Suppressor macrophage treated with lipopolysaccharide for 1 hour (primary cell): Measurements from ENCODE around the gene GHR.

Experiments used
- DNase-seq, 3 donors: peaks; one replicate each; pipeline ENCODE4 v3.0.0-alpha.2; 2020 to 2022

Gene GHR

DNA sequence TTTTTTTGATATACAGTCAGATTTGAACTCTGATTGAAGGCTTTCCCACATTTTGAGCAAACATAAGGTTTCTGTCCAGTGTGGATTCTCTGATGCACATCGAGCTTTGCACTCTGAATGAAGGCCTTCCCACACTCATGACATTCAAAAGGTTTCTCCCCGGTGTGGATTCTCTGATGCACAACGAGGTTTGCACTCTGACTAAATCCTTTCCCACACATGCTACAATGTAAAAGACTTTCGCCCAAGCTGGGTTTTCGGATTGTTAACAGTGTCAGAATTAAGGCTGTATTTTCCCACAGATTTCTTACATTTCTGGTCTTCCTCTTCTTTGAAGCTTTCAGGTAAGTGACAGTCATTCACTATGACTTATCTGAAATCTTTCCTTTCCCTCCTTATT, 44.3 kb downstream of the GHR start:
- no peak for DNase-seq

DNA sequence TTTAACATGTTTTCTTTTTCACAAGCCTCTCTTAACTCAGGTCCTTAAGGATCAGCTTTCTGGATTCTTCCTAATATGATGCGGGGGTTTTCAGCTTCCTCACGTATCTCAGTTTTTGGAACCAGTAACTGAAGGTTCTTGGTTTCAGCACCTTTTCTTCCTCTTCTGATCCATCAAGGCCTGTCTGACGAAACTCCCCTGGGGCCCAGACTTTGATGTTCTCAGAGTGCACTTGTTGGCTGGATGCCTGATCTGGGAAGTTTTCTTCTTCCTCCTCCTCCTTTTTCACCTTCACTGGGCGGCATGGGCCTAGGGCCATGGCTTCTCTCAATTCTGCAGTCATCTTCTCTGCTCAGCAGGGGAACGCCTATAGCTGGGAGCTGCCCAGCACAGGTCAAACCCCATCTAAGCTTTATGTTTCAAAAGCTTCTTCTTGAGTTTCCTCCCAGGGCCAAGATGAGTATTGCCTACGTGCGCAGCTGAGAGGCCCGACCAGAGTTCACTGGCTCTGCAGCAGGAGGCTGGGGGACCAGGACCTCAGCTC, 44.8 kb downstream of the GHR start:
- DNase-seq = no peak

DNA sequence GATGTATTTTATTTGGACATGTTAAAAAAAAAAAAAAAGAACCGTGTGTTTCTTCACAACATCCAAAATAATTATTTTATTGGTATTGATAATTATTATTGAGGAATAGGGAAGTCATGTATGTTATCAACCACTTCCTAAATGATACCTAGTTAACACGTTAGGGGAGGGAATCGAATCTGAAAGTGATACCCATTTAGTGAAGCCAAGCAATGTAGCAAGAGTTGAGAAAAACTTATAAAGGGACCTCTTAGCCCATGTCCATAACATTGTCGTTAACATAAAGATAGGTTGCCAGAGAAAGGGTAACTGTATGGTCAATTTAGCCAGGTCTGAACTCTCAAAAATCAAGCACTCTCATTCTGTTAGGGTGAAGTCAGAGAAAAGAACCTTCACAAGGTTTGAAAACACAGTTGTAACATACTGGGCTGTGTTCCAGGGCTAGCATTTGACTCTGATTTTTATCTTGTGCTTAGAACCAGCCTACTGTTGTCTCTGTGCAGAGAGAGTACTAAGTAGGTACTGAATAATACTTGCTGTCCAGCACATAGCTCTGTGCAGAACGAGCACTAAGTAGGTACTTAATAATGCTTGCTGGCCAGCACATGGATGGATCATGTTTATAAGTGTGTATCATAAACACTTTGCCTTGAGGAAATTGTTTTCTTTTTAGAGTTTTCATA, 60.4 kb downstream of the GHR start:
- DNase-seq = no peak

DNA sequence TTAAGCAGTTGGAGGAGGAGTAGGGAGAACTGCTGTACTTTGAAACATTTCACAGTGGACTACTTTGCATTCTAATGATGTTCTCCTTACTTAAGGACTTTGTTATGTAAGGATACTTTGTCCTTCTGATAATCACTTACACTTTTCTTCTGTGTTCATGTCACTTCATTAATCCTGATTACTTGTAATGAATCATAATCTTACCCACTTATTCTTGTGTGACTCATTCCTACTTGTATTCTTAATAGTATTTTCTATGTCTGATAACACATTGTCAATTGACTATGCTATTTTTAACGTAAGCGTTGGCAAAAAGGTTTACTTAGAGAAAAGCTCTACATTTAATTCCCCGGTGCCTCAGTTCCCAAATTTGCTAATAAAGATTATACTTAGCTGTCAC, 63.8 kb downstream of the GHR start:
- no peak for DNase-seq

DNA sequence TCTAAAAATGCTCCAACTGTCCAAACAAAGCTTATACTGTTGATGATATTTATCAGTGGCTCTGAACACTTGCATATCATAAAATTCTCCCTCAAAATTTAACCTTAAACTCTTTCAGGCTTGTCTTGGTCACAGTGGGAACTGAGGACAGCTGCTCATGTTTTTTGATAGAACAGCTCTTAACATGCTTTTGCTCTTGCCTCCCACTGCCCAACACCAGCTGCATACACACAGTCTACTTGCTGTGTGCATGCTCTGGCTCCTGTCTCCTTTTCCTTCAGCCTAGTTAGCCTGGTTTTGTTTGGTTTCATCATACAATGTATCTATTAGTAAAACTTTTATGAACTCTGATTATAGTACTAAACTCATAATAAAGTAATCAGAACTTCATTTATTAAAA, 64.6 kb downstream of the GHR start:
- DNase-seq = no peak

DNA sequence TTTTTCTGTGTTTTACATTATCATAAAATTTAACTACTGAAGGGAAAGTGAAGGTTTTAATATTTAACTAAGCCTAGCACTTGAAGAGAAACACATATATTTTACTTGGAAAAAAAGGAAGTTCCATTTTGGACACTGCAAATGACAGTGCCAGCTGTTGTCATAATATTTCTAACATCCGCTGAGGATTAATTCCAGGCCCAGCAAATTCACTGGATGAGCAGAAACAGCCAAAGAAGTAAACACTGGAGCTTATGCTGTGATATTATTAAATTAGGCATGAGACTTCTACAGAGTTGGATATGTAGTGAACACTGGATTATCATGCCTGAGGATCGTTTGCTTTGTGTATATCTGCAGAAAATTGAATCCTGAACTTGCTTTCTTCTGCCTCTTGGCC, 67.6 kb downstream of the GHR start:
- no peak for DNase-seq

DNA sequence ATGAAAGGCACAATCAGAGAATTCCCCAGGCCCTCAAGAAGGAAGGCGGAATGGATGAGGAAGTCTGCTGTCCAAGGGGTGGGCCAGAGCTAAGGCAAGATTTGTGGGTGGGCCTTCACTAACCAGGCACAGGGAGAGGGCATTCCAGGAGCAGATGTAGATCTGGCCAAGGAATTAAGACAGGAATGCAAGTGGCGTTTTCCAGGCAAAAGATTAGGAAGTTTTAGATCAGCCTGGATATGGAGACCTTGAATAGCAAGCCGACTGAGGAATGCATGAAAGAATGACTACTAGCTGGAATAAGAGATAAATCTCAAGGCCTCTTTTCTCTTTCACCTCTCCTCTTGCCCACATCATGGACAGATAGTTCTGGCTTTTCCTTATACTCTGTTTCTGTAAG, 68.5 kb downstream of the GHR start:
- DNase-seq = no peak

DNA sequence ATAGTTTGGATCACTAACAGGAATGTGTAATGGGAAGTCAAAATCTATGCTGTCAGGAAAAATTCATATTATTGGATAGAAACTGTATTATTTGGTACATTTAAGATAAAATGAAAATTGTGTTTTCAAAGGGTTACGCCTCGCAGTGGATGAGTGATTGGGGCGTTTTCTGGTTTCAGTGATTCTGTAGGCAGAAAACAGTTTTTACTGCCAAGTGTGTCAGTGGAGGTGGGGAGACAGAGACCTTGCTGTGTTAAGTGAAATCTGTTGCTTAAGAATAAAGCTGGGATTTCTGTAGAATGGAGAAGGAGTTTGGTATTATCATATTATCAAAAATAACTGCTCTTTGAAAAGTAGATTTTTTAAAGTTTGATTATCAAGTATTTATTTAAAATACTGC, 69.7 kb downstream of the GHR start:
- no peak for DNase-seq

DNA sequence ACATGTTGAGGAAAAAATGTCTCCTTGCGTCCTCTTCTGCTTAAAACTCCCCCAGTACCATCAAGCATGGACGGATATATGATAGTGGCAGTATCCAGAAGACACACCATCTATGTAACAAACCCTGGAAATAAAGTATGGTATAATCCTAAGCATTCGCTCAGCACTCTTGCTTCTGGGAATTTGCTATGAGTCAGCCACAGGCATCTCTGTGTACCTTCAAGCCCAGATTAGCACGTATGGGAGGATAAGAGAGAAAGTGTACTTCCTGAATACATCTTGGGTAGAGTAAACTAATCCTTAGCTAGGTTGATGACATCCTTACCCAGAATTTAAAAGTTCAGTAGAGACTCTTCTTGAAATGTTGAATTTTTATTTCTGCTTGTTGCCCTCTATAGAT, 71.2 kb downstream of the GHR start:
- DNase-seq = no peak

DNA sequence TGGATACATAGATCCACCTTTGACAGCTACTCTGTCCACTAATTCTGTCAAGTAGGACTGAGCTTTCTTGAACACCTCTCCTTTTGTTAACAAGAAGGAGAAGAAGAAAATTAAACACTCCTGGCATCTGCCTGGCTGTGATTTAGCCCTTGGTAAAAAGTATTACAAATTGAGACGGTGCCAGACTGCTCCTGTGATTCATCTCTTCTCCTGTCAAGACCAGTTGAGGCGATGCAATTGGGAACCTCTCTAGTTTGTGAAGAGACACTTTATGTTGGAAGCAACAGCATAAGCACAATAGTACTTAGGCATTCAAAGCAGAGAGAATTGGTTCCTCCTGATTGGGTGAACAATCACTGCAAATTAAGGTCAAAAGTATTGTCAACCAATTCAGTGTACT, 72.7 kb downstream of the GHR start:
- no peak for DNase-seq

DNA sequence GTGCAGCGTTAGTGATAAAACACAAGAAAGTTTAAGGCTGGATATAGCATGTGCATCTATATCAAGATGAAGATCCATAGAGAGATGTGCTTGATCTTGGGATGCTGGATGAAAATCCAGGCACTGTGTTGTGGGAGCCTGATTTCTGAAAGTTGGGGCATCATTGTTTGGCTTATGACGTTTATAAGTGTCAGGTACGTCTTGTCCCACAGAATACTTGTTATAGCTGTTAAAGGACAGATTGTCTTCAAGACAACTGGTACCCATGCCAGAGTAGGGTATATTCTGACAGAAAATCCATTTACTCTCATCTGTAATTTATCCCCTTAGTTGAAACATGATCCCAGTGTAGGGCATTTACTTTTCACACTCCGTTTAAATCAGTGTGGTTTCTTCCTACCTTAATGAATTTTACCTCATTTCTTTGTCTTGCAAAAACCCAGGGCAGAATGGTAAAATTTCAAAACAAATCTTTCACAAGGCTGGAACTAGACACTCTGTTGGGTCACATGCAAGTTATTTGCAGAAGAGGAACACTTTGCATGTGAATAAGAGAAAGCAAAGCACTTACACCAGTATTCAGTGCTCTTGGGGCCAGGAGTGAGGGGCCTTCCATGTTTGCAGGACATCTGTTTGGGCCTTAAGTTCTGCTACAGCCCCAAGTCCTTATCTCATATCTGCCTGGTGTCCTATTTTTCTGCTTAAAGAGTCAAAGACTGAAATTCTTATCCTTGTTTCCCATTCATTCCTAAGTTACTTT, 73.3 kb downstream of the GHR start:
- DNase-seq = no peak

DNA sequence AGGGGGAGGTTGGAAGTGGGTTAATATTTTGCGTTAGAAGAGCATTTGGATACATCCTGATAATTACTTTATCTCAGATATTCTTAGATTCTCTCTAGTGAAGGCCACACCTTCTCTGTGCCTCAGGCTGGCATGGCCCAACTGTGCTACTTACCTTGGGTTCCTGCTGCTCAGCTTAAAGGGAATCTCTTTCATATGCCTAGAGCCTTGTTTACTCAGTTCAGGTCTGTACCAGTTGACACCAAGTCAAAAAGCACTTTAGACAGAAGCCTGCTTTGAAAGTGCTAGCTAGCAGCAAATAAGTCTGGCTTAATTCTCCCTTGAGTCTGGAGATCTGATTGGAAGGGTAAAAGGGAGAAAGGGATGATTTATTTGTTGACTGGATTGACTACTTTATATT, 74.8 kb downstream of the GHR start:
- no peak for DNase-seq

DNA sequence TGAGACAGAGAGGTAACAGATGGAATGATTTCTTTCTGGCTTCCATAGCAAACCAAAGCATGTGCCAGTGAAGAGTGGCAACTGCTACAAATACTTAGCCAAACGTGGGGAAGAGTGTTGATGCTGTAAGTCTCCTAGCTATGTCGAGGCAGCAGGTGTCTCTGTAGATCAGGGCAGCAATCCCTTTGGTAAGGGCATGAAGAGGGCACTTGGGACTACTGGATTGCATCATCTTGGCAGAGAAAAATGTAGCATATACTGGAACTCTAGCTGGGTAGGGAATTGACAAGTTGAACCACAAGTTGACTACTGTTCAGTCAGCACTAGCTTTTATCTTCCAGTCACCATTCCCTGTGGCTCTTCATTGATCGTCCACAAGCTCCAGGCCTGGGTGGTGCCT, 75.8 kb downstream of the GHR start:
- DNase-seq = no peak

DNA sequence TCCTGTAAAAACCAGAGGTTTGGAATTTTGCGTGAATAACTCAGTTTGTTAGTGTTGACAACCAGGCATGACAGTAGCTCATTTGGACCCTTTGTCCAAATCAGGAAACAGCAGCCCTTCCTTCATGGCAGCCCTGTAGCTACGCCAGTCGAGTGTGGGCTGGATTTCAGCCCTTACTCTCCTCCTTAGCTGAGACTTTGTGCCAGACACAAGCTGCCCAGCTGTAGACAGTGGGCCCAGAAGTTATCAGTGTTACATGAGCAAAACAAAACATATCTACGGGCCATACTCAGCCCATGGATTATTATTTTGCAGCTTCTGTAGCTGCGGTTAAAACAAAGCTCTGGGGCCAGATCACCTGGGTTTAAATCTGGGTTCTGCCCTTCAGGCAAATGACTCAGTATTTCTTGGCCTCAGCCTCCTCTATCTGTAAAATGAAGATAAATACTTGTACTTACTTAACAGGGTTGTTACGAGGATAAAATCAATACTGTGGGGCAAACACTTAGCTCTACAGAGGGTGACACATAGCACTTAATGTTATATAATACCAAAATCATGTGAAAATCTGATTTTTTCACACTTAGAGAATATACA, 76.9 kb downstream of the GHR start:
- DNase-seq = no peak

DNA sequence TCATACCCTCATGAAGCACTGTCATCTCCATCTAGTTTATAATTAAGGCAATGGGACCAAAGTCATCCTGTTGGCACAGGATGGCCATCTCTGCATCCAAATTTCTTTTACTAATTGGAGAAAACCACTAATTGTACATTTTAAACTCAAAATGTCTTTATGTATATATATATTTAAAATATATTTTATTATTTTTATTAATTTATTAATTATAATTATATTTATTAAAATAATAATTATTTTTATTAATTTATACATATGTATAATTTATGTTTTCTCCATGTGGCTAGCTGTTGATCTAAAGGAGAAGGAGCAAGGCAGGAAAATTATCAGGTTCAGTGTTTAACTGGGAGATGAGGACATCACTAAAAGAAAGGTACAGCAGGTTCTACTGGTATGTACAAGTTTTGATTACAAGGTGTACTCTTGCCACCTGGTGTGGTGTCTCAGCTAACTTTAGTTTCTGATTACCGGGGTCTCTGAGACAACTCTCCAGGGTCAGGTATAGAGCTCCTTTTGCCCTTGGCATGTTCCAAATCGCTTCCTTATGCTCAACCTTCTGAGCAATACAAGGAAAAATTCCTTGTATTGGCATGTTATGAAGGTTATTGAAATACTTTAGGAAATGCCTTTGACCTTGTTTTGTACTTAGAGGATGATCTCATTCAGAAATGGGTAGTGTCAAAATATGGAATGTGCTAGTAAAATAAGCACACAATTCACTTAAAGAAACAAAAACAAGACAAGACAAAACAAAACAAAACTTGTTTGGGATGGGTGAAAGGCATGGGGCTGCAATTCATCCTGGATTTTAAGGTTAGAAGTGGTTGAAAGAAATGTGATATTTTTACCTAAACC, 79.6 kb downstream of the GHR start:
- DNase-seq = no peak

DNA sequence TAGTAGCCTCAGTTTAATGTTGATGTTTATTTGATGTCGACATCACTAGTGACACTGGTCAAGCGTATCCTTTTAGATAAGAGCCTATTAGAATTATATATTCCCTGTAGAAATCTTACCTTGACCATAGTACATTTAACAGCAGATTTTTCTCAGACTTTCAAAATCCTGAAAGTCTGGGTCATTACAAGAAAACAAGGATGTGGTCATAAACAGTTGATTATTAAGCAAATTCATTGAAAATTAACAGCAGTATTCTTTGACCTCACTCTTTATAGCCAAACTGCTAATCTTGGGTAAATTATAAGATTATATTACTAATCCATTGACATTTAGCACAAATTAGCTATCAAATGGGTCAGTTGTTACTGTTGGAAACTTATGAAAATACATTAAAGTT, 83.4 kb downstream of the GHR start:
- no peak for DNase-seq

DNA sequence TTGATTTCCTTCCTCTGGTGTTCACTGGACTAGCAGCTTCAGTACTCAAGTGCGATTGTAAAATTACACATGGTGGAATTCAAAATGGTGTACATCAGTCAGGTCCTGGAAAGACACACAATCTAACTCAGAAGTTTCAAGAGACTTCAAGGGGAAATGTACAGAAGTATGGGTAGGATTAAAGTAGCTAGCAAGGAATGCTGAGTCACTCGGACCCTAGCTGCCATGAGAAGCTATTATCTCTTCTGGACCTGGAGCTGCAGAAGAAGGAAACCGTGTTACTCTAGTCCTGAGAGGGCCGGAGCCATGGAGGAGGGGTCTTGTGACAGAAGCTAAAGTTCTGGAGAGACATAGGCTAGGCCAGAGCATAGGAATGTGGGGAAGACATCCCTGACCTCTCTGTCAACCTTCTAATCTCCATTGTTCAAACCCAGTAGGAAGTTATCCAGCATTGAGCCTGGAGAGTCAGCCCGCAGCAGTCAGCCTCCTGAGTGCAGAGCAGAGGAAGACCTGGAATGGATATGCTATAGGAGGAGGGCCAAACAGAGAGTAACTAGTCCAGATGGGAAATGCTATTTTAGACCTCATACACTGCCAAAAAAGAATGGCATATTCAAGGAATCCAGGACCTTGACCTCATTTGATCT, 84.3 kb downstream of the GHR start:
- no peak for DNase-seq

DNA sequence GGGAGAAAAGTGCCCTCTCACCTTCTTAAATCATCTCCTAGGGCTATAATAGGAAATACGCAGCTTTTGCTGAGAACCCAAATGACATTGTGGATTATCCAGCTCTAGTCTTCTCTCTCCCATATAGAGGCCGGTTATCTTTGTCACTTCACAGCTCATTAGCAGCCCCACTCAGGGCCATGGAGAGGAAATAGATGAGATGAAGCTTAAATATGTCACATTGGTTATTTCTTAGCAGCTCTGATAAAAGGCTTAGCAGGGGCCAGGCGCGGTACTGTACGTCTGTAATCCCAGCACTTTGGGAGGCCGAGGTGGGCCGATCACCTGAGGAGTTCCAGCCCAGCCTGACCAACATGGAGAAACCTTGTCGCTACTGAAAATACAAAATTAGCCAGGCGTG, 90.0 kb downstream of the GHR start:
- no peak for DNase-seq

DNA sequence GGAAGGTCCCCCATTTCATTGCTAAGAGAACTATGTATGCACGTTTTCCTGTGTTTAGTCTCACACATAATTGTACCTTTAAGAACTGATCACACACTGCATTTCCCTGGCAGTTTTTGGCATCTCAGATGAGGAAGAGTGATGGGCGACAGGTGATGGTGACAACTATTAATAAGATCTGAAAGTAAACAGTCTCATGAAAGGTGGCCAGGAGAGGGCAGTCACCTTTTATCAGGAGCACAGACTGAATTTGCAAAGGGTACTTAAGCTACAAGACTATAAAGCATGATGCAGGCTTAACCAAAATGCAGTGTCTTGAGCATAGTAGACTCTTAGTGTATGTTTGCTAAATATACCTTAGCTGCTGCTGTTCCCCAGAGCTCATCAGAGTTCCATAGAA, 91.5 kb downstream of the GHR start:
- DNase-seq = no peak

DNA sequence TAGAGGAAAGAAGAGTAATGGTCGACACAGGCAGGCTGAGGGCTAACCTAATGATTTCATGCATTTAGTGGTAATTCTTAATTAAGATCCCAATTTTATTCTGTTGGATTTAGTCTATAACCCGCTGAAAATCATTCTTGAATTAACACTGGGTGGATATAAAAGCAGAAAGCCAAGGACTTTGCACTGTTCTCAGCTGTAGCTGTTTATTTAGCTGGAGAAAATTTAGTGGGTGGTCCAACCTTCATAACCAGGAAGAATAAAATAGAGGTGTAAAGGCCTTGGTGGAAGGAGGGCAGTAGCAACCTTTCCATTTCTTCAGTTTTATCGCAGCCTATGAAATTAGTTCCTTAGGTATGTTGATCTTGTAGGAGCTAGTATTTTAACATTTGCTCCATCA, 92.3 kb downstream of the GHR start:
- DNase-seq = no peak

DNA sequence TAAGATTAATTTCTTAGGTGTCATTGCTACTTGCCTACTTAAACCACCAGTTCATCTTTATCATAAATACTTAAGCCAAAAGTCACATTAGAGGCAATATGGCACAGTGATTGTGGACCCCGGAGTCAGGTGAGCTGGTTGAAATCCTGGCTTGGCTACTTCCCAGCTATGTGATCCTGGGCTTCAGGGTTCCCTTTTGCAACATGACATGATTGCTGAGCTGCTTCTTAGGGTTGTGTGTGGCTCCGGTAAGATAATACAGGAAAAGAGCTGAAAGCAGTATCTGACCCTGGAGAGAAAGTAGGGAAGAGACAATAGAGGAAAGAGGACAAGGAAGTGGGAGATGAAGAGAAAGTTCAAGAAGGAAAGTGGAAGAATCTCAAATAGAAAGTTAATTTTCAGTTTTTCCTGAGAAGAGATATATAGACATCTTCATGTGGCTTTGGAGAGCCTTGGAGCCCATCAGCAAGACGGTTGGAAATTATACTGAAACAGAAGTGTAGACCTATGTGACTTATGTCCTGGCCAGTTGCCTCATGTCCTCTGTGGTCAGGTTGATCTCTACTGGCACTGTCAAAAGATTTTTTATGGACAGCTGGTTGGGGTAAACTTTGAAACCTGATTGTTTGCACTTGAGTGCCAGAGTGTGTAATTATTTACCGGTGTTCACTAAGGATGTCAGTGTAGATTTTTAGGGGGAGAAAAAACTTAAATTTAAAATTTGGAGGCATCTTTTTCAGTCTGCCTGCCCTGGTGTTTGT, 93.2 kb downstream of the GHR start:
- no peak for DNase-seq

DNA sequence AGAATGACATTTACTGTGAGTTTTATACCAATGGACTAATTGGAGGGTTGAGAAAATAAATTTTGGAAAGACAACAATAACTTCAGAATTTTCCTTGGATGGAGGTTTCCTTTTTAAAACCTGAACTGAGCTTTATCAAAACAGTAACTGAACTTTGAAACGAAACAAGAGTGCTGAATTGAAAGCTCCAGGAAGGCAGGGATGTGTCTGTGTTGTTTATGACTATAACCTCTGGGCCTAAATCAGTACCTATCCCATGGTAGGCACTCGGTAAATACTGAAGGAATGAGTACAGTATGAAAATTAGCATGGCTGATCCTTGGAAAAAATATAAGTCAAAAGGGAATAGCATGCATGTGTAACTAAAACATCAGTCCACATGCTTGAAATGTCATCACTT, 93.9 kb downstream of the GHR start:
- no peak for DNase-seq
